Osteocyte (in vitro differentiated cells): Measurements from ENCODE around the gene MTMR12. TPM values are rescaled to one million over a fixed set of nuclear protein-coding genes. Genes with fewer than 3 reads are reported as not detected.

Experiments
- DNase-seq: peaks from one replicate; pipeline ENCODE4 v3.0.0; 2021; ENCODE audit warnings: mixed read lengths; ENCODE audit not compliant: unreplicated experiment; ENCODE audit errors: extremely low spot score
- H3K27ac Mint-ChIP-seq: one replicate; pipeline ENCODE4 v1.8.0; 2021; ENCODE audit warnings: mild to moderate bottlenecking, mixed read lengths; ENCODE audit not compliant: unreplicated experiment
- H3K27me3 Mint-ChIP-seq: one replicate; pipeline ENCODE4 v1.8.0; 2021; ENCODE audit warnings: mixed read lengths; ENCODE audit not compliant: unreplicated experiment
- H3K36me3 Mint-ChIP-seq: one replicate; pipeline ENCODE4 v1.8.0; 2021; ENCODE audit warnings: mixed read lengths; ENCODE audit not compliant: unreplicated experiment
- H3K4me1 Mint-ChIP-seq: one replicate; pipeline ENCODE4 v1.8.0; 2021; ENCODE audit warnings: mixed read lengths; ENCODE audit not compliant: unreplicated experiment
- H3K4me3 Mint-ChIP-seq: one replicate; pipeline ENCODE4 v1.8.0; 2021; ENCODE audit warnings: mild to moderate bottlenecking, moderate library complexity, mixed read lengths; ENCODE audit not compliant: unreplicated experiment
- H3K9me3 Mint-ChIP-seq: one replicate; pipeline ENCODE4 v1.8.0; 2021; ENCODE audit warnings: mixed read lengths; ENCODE audit not compliant: unreplicated experiment
- total RNA-seq: library from RNA; stranded (reverse); gene quantifications from 2 replicates; pipeline ENCODE4 v1.2.1, GENCODE V29; 2021
- TF ChIP-seq, protein P1 (sequence below): fragments of 200-600 bp; sonication (generic); IDR thresholded peaks from 2 replicates; pipeline ENCODE4 v1.5.0; 2021; ENCODE audit warnings: antibody characterized with exemption, mild to moderate bottlenecking, moderate library complexity

The MTMR12 gene
- total RNA-seq, 1 donor from 2014 or later = 23.4 TPM

DNA sequence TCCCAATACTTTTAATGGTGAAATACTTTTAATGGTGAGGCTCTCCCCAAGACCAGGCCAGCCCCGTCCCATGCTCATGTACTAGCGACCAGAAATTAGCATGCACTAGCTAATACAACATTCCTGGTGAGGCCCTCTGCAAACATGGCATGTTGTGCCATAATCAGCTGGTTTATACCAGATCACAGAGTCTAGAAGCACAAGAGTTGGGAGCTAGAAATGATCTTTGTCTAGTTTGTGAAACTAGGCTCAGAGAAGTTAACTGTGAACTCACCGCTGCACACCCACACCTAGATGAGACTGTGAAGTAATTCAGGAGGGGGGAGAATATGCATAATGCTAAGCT is 37.4 kb downstream of the MTMR12 start:
- H3K36me3 Mint-ChIP-seq = peaks cover 16% of the 10 kb centered on the region
- H3K27me3 Mint-ChIP-seq = no peaks in the 10 kb centered on the region
- DNase-seq = no peak
- no peak overlapping the region for H3K4me3 Mint-ChIP-seq
- peak overlapping the region; percentile 74 for H3K27ac Mint-ChIP-seq
- H3K4me1 Mint-ChIP-seq = peaks cover 42% of the 10 kb centered on the region
- H3K9me3 Mint-ChIP-seq = no peaks in the 10 kb centered on the region
- TF ChIP-seq, protein P1, sequence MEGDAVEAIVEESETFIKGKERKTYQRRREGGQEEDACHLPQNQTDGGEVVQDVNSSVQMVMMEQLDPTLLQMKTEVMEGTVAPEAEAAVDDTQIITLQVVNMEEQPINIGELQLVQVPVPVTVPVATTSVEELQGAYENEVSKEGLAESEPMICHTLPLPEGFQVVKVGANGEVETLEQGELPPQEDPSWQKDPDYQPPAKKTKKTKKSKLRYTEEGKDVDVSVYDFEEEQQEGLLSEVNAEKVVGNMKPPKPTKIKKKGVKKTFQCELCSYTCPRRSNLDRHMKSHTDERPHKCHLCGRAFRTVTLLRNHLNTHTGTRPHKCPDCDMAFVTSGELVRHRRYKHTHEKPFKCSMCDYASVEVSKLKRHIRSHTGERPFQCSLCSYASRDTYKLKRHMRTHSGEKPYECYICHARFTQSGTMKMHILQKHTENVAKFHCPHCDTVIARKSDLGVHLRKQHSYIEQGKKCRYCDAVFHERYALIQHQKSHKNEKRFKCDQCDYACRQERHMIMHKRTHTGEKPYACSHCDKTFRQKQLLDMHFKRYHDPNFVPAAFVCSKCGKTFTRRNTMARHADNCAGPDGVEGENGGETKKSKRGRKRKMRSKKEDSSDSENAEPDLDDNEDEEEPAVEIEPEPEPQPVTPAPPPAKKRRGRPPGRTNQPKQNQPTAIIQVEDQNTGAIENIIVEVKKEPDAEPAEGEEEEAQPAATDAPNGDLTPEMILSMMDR = no peak

DNA sequence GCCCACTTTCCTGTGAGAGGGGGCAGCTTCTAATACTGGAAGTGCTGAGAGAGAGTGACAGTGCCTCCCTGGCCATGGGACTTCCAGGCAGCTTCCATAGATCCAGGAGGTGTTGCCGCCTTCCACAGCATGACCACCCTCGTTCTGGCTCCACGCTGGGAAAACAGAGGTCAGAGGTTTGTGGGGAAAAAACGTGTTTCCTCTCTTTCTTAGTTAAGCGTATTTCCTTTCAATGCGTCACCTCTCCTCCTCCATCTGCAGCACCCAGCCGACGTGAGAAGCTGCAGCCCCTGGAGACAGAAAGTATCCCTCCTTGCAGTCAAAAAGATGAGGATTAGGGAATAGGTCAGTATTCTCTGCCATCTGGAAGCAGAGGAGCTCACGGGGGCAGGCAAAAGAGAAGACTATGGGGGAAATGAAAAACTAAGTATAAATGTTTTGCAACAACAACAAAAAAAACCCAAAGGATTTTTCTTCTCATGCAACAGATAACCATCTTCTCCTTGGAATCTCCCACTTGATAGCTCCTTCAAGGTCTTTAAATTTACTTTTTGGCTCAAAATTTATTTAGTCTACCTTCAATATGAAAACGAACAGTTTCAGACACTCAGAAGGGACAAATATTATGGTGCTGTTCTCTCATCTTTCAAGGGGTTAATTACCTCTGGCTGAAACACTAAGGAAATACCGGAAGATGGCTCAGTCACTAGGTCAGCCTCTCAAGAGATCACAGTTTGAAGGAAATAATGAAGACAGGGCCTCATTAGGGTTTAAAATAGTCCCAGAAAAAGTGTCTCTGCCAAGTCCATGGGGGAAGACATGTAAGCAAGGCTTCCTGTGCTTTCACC is 38.0 kb downstream of the MTMR12 start:
- Mint-ChIP-seq H3K4me3 (no peak overlapping the region), H3K9me3 (no peaks in the 10 kb centered on the region), H3K4me1 (peaks cover 42% of the 10 kb centered on the region), H3K27ac (peak overlapping the region; percentile 76), H3K27me3 (no peaks in the 10 kb centered on the region), H3K36me3 (peaks cover 22% of the 10 kb centered on the region)
- DNase-seq = no peak
- TF ChIP-seq, protein P1 = no peak

DNA sequence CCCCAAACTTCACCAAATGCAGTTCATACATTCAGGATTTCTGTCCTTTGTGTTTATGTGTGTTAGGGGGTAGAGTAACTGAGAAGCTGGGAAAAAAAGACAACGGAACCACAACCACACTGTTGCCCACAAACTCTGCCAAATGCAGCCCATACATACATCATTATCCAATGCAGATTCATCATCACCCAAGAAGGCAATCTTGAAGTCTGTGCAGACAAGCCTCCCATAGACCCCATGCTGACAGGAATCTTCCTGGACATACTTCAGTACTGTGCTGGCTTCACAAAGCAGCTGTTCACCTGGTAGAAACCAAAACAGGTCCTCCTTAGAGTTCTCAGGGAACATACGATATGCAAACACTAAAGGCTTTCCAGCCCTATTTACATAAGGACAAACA is 38.9 kb downstream of the MTMR12 start:
- TF ChIP-seq, protein P1 = no peak
- Mint-ChIP-seq H3K9me3 (no peaks in the 10 kb centered on the region), H3K4me3 (no peak overlapping the region), H3K36me3 (peaks cover 23% of the 10 kb centered on the region), H3K27me3 (no peaks in the 10 kb centered on the region), H3K4me1 (peaks cover 42% of the 10 kb centered on the region), H3K27ac (no peak overlapping the region)
- no peak for DNase-seq

DNA sequence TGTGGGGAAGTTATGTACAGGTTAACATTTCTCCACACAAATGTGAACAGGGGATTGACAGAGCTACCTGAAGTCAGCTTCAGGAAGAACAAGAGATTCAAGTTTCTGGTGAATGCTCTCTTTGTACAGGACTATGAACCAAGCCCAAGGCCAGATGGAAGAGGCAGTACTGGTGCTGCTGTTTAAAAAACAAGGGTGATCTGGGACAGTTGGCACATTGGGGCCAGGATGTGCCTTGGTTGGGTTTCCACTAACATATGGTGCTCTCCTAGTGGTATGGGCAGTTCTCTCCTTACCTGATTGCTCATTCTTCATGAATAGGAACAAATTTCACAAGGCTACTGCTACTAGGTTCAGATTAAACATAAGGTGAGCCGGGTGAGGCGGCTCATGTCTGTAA is 40.0 kb downstream of the MTMR12 start:
- no peak overlapping the region for H3K4me3 Mint-ChIP-seq
- no peaks in the 10 kb centered on the region for H3K27me3 Mint-ChIP-seq
- no peak overlapping the region for H3K27ac Mint-ChIP-seq
- peaks cover 33% of the 10 kb centered on the region for H3K4me1 Mint-ChIP-seq
- H3K9me3 Mint-ChIP-seq = no peaks in the 10 kb centered on the region
- DNase-seq = no peak
- TF ChIP-seq, protein P1 = no peak
- H3K36me3 Mint-ChIP-seq = peaks cover 29% of the 10 kb centered on the region

DNA sequence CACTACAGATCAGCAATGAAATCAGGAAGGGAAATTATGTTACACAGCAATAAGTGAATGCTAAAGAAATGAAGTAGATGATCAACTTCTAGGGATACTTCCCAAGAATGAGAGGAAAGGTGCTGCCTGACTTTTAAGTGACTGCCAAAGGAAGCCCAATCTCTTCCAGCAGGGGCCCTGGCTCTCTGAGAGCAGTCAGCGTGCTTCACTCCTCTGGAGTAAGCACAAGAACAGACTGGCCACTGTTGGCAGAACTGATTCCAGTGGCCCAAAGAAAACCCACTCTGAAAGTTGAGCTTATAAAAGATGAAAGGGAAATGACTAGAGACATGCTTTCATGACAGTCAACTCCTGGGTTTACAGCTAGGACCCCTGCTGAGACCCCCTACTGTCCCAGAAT is 41.8 kb downstream of the MTMR12 start:
- H3K27me3 Mint-ChIP-seq = no peaks in the 10 kb centered on the region
- peaks cover 22% of the 10 kb centered on the region for H3K4me1 Mint-ChIP-seq
- DNase-seq = no peak
- H3K4me3 Mint-ChIP-seq = no peak overlapping the region
- H3K27ac Mint-ChIP-seq = no peak overlapping the region
- TF ChIP-seq, protein P1 = no peak
- H3K36me3 Mint-ChIP-seq = peaks cover 33% of the 10 kb centered on the region
- no peaks in the 10 kb centered on the region for H3K9me3 Mint-ChIP-seq
